GM12878 (cell line): ENCODE measurements around the gene ZBTB21.

Experiments used
- GATAD2B ChIP-seq: fragments of 450-650 bp; conservative IDR thresholded peaks from 2 replicates; pipeline ENCODE4 v1.6.1; 2017; ENCODE audit warnings: low read depth, mild to moderate bottlenecking, moderate library complexity
- HDAC2 ChIP-seq: fragments of 200-600 bp; sonication (generic); IDR thresholded peaks from 2 replicates; pipeline ENCODE4 v1.6.1; 2017
- POLR2AphosphoS5 ChIP-seq: IDR thresholded peaks from 2 replicates; pipeline ENCODE4 v1.6.1; 2011; ENCODE audit warnings: mild to moderate bottlenecking, low read length, inconsistent platforms
- RCOR1 ChIP-seq: conservative IDR thresholded peaks from 2 replicates; pipeline ENCODE4 v1.6.1; 2012; ENCODE audit warnings: low read depth, low read length, improper control_type of control experiment
- YY1 ChIP-seq: IDR thresholded peaks from 2 replicates; pipeline ENCODE4 v1.6.1; 2011; ENCODE audit warnings: low read depth, mild to moderate bottlenecking, low read length
- TF ChIP-seq, protein P1 (sequence below): IDR thresholded peaks from 2 replicates; pipeline ENCODE4 v1.6.1; 2012; ENCODE audit warnings: low read length, inconsistent platforms
- TF ChIP-seq, protein P2 (sequence below), 3 experiments: IDR thresholded peaks in 2 of 3; conservative IDR thresholded peaks in 1 of 3; 2 replicates each; pipeline ENCODE4 v1.5.1; 2011; ENCODE audit warnings: low read depth in 3 of 3, low read length in 3 of 3, mild to moderate bottlenecking in 3 of 3, control low read depth in 2 of 3, moderate library complexity in 2 of 3, inconsistent platforms in 1 of 3, mixed read lengths in 1 of 3; ENCODE audit not compliant: control insufficient read depth in 2 of 3, insufficient read depth in 1 of 3; ENCODE audit errors: extremely low read depth in 1 of 3
- TF ChIP-seq, protein P3 (sequence below): fragments of 450-650 bp; IDR thresholded peaks from 2 replicates; pipeline ENCODE4 v1.6.1; 2017; ENCODE audit warnings: borderline replicate concordance

DNA sequence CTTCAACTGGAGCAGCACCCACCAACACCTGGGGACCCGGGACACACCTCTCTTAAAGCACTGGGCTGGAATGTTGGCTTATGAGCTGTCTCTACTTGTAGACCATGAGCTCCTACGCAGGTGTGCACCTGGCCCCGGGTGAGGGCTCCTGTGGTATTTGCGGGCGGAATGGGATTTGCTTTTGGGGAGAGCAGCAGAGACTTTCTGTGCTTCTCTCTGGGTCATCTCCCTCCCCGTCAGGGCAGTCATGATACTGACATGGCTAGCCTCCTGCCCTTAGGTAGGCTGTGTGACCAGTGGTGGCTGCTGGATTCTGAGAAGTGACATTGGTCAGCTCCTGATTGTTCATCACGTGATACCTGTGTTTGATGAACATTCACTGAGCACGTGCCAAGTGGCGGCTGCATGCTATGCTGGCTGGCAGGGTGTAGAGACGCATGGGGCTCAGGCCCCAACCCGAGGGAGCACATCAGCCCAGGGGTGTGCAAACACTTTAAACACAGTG is 9.0 kb upstream of the ZBTB21 start:
- no peak for TF ChIP-seq YY1
- TF ChIP-seq, protein P1, sequence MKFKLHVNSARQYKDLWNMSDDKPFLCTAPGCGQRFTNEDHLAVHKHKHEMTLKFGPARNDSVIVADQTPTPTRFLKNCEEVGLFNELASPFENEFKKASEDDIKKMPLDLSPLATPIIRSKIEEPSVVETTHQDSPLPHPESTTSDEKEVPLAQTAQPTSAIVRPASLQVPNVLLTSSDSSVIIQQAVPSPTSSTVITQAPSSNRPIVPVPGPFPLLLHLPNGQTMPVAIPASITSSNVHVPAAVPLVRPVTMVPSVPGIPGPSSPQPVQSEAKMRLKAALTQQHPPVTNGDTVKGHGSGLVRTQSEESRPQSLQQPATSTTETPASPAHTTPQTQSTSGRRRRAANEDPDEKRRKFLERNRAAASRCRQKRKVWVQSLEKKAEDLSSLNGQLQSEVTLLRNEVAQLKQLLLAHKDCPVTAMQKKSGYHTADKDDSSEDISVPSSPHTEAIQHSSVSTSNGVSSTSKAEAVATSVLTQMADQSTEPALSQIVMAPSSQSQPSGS: no peak
- TF ChIP-seq, protein P2, sequence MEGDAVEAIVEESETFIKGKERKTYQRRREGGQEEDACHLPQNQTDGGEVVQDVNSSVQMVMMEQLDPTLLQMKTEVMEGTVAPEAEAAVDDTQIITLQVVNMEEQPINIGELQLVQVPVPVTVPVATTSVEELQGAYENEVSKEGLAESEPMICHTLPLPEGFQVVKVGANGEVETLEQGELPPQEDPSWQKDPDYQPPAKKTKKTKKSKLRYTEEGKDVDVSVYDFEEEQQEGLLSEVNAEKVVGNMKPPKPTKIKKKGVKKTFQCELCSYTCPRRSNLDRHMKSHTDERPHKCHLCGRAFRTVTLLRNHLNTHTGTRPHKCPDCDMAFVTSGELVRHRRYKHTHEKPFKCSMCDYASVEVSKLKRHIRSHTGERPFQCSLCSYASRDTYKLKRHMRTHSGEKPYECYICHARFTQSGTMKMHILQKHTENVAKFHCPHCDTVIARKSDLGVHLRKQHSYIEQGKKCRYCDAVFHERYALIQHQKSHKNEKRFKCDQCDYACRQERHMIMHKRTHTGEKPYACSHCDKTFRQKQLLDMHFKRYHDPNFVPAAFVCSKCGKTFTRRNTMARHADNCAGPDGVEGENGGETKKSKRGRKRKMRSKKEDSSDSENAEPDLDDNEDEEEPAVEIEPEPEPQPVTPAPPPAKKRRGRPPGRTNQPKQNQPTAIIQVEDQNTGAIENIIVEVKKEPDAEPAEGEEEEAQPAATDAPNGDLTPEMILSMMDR (IDR thresholded peaks at IDR 0.05 in 2 of 3, conservative IDR thresholded peaks at IDR 0.05 in 1 of 3; ENCODE audit: control insufficient read depth in 2 of 3, extremely low read depth in 1 of 3, insufficient read depth in 1 of 3, low read depth in 3 of 3, low read length in 3 of 3): no peak
- no peak for TF ChIP-seq GATAD2B
- TF ChIP-seq RCOR1: no peak
- TF ChIP-seq POLR2AphosphoS5: no peak
- TF ChIP-seq HDAC2: no peak
- TF ChIP-seq, protein P3, sequence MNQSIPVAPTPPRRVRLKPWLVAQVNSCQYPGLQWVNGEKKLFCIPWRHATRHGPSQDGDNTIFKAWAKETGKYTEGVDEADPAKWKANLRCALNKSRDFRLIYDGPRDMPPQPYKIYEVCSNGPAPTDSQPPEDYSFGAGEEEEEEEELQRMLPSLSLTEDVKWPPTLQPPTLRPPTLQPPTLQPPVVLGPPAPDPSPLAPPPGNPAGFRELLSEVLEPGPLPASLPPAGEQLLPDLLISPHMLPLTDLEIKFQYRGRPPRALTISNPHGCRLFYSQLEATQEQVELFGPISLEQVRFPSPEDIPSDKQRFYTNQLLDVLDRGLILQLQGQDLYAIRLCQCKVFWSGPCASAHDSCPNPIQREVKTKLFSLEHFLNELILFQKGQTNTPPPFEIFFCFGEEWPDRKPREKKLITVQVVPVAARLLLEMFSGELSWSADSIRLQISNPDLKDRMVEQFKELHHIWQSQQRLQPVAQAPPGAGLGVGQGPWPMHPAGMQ: no peak
